Muscle of back (tissue), 11 donors: ENCODE data around the gene FAXDC2. TPM values are rescaled to one million over a fixed set of nuclear protein-coding genes. Genes with fewer than 3 reads are reported as not detected.
"Not testable (repeated sequence)": the region's sequence is repeated elsewhere in the genome, so short reads cannot be mapped to it uniquely, and the experiment has no call there.

Experiments
- DNase-seq, 3 donors: peaks; one replicate each; pipeline versions ENCODE4 v3.0.0 to v3.0.0-alpha.2; 2013
- polyA plus RNA-seq, 10 donors: library from polyadenylated mRNA; unstranded; fragments of 120-200 nt; gene quantifications; one replicate each; pipeline ENCODE4 v1.2.1, GENCODE V29; 2013; ENCODE audit not compliant: insufficient read length in 10 of 10

Gene FAXDC2
- polyA plus RNA-seq, 10 donors = 10.6 to 19.4 (median 12.9) TPM

- no peak for DNase-seq
Observed at GRCh38 chr5:154834053-154834452, 16.4 kb downstream of the FAXDC2 start.

- DNase-seq = not testable (repeated sequence)
Observed at GRCh38 chr5:154832804-154833203, 17.6 kb downstream of the FAXDC2 start.

GRCh38 chr5:154831451-154831850 is 19.0 kb downstream of the FAXDC2 start:
- no peak for DNase-seq

GRCh38 chr5:154830596-154830995 is 19.8 kb downstream of the FAXDC2 start:
- DNase-seq = no peak

GRCh38 chr5:154830219-154830595 is 20.2 kb downstream of the FAXDC2 start:
- DNase-seq = peak in 1 of 3 donors; percentile 34

GRCh38 chr5:154829589-154830218 is 20.7 kb downstream of the FAXDC2 start:
- DNase-seq = no peak

- no peak for DNase-seq
Observed at GRCh38 chr5:154829181-154829588, 21.2 kb downstream of the FAXDC2 start.

- DNase-seq = no peak
Observed at GRCh38 chr5:154824070-154824469, 26.3 kb downstream of the FAXDC2 start.

GRCh38 chr5:154823605-154824004 is 26.8 kb downstream of the FAXDC2 start:
- no peak for DNase-seq

GRCh38 chr5:154822896-154823295 is 27.5 kb downstream of the FAXDC2 start:
- not testable (repeated sequence) for DNase-seq

- no peak for DNase-seq
Observed at GRCh38 chr5:154820383-154820782, 30.0 kb downstream of the FAXDC2 start.

- no peak for DNase-seq
Observed at GRCh38 chr5:154819546-154819945, 30.9 kb downstream of the FAXDC2 start.

GRCh38 chr5:154818471-154819116 is 31.8 kb downstream of the FAXDC2 start:
- DNase-seq = no peak

GRCh38 chr5:154817815-154818214 is 32.6 kb downstream of the FAXDC2 start:
- no peak for DNase-seq

- DNase-seq = no peak
Observed at GRCh38 chr5:154816891-154817492, 33.4 kb downstream of the FAXDC2 start.

- no peak for DNase-seq
Observed at GRCh38 chr5:154815684-154816247, 34.6 kb downstream of the FAXDC2 start.

GRCh38 chr5:154815025-154815424 is 35.4 kb downstream of the FAXDC2 start:
- DNase-seq = no peak

GRCh38 chr5:154813736-154814135 is 36.7 kb downstream of the FAXDC2 start:
- DNase-seq = no peak

GRCh38 chr5:154813158-154813557 is 37.2 kb downstream of the FAXDC2 start:
- no peak for DNase-seq

GRCh38 chr5:154811653-154812465 is 38.5 kb downstream of the FAXDC2 start:
- peak; percentile 46 to 76 (median 66) for DNase-seq

- no peak for DNase-seq
Observed at GRCh38 chr5:154811239-154811638, 39.2 kb downstream of the FAXDC2 start.

- no peak for DNase-seq
Observed at GRCh38 chr5:154806176-154806575, 44.2 kb downstream of the FAXDC2 start.
